Panc1 (cell line): ENCODE data around the gene CDH8.
"Not testable (repeated sequence)": the region's sequence is repeated elsewhere in the genome, so short reads cannot be mapped to it uniquely, and the experiment has no call there.

Experiments
- POLR2AphosphoS5 ChIP-seq: IDR thresholded peaks from 2 replicates; pipeline ENCODE4 v1.6.1; 2012; ENCODE audit warnings: mild to moderate bottlenecking, low read depth, low read length, moderate library complexity
- SIN3A ChIP-seq: IDR thresholded peaks from 2 replicates; pipeline ENCODE4 v1.6.1; 2012; ENCODE audit warnings: low read depth, mild to moderate bottlenecking, low read length, moderate library complexity, borderline replicate concordance; ENCODE audit not compliant: insufficient read depth
- TCF7L2 ChIP-seq: IDR thresholded peaks from 2 replicates; pipeline ENCODE4 v1.6.1; 2011; ENCODE audit warnings: mild to moderate bottlenecking, low read depth, low read length, inconsistent platforms
- TF ChIP-seq, protein P1 (sequence below): fragments of 450-650 bp; IDR thresholded peaks from 2 replicates; pipeline ENCODE4 v1.5.1; 2017; ENCODE audit warnings: mild to moderate bottlenecking

DNA sequence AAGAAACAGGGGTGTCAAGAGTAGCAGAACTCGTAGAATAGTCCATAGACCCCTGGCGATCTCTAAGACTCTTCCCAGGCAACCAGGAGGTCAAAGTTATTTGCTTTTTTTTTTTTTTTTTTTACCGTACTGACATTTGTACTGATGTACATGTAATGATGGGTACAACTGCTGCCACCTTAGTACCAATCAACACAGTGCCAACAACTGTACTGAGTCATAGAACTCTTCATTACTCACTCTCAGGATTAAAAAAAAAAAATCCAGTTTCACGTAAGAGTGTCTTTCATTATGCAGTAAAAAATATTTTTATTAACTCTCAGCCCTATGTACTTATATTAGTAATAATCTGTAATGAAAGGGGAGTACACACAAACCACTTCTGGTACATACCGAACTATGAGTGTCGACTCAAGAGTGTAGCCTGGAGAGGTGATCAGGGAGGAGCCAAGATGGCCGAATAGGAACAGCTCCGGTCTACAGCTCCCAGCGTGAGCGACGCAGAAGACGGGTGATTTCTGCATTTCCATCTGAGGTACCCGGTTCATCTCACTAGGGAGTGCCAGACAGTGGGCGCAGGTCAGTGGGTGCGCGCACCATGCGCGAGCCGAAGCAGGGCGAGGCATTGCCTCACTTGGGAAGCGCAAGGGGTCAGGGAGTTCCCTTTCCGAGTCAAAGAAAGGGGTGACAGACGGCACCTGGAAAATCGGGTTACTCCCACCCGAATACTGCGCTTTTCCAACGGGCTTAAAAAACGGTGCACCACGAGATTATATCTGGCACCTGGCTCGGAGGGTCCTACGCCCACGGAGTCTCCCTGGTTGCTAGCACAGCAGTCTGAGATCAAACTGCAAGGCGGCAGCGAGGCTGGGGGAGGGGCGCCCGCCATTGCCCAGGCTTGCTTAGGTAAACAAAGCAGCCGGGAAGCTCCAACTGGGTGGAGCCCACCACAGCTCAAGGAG, 118.1 kb downstream of the CDH8 start:
- TF ChIP-seq, protein P1, sequence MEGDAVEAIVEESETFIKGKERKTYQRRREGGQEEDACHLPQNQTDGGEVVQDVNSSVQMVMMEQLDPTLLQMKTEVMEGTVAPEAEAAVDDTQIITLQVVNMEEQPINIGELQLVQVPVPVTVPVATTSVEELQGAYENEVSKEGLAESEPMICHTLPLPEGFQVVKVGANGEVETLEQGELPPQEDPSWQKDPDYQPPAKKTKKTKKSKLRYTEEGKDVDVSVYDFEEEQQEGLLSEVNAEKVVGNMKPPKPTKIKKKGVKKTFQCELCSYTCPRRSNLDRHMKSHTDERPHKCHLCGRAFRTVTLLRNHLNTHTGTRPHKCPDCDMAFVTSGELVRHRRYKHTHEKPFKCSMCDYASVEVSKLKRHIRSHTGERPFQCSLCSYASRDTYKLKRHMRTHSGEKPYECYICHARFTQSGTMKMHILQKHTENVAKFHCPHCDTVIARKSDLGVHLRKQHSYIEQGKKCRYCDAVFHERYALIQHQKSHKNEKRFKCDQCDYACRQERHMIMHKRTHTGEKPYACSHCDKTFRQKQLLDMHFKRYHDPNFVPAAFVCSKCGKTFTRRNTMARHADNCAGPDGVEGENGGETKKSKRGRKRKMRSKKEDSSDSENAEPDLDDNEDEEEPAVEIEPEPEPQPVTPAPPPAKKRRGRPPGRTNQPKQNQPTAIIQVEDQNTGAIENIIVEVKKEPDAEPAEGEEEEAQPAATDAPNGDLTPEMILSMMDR, result not testable (repeated sequence)
- not testable (repeated sequence) for TF ChIP-seq TCF7L2, POLR2AphosphoS5, SIN3A
